ENCODE results near the gene GEMIN2.
A peak's percentile ranks its signal among the peaks of the same experiment; 100 is the strongest.
"Not testable (repeated sequence)": the region's sequence is repeated elsewhere in the genome, so short reads cannot be mapped to it uniquely, and the experiment has no call there.

GEMIN2 gene

GRCh38 chr14:39182770-39183684, 68.9 kb downstream of the GEMIN2 start:
- no peak for DNase-seq (ENCODE audit: extremely low spot score)
- ChIA-PET POLR2A (interaction anchor here (7.2 kb wide), 1 partner anchor 13 kb away, joined by 51 read pairs; the partner anchor contains the start of gene TRAPPC6B), CTCF (no interaction called here)
- TF ChIP-seq ZNF384 (IDR thresholded peaks at IDR 0.05): 0 out of 2 replicates have a peak, but pooled peaks have one; percentile 39
- no peak for TF ChIP-seq SP1 (IDR thresholded peaks at IDR 0.05)

- CTCF ChIA-PET; DNase-seq (ENCODE audit: extremely low spot score): not testable (repeated sequence)
- POLR2A ChIA-PET: interaction anchor here (7.2 kb wide), 1 partner anchor 13 kb away, joined by 51 read pairs; the partner anchor contains the start of gene TRAPPC6B
Measured at GRCh38 chr14:39183685-39184003, 69.5 kb downstream of the GEMIN2 start.

- no peak for DNase-seq (ENCODE audit: extremely low spot score)
- POLR2A ChIA-PET: interaction anchor here (0.7 to 7.2 kb wide), 3 partner anchors 10 to 45 kb away, joined by 5 to 51 read pairs (median 8); partner anchors contain the start of genes PNN and TRAPPC6B
- TF ChIP-seq BHLHE40 (IDR thresholded peaks at IDR 0.05; ENCODE audit: borderline replicate concordance) (no peak), FOXA1 (IDR thresholded peaks at IDR 0.05) (no peak), CTBP1 (IDR thresholded peaks at IDR 0.05; ENCODE audit: borderline replicate concordance) (no peak), LEF1 (IDR thresholded peaks at IDR 0.05; ENCODE audit: borderline replicate concordance) (no peak), ARNT (IDR thresholded peaks at IDR 0.05) (no peak), HDGF (IDR thresholded peaks at IDR 0.05; ENCODE audit: borderline replicate concordance) (no peak), SP1 (IDR thresholded peaks at IDR 0.05) (no peak), SUZ12 (IDR thresholded peaks at IDR 0.05) (no peak), L3MBTL2 (conservative IDR thresholded peaks at IDR 0.05) (no peak), FOXM1 (IDR thresholded peaks at IDR 0.05; ENCODE audit: borderline replicate concordance) (no peak), PKNOX1 (IDR thresholded peaks at IDR 0.05) (no peak)
- CTCF ChIA-PET: no interaction called here
Measured at GRCh38 chr14:39184628-39185255, 70.6 kb downstream of the GEMIN2 start.

GRCh38 chr14:39185256-39186049, 71.3 kb downstream of the GEMIN2 start:
- POLR2A ChIA-PET: interaction anchor here (0.6 to 7.2 kb wide), 5 partner anchors 10 to 247 kb away, joined by 3 to 51 read pairs (median 5); partner anchors contain the start of genes FBXO33, PNN and TRAPPC6B
- no peak for DNase-seq (ENCODE audit: extremely low spot score)
- CTCF ChIA-PET: no interaction called here
- TF ChIP-seq FOXA1 (IDR thresholded peaks at IDR 0.05) (no peak), HDGF (IDR thresholded peaks at IDR 0.05; ENCODE audit: borderline replicate concordance) (no peak), FOXK2 (IDR thresholded peaks at IDR 0.05) (no peak), SP1 (IDR thresholded peaks at IDR 0.05) (no peak), SUZ12 (IDR thresholded peaks at IDR 0.05) (no peak), ELF4 (IDR thresholded peaks at IDR 0.05) (no peak), ARNT (IDR thresholded peaks at IDR 0.05) (no peak), NFRKB (IDR thresholded peaks at IDR 0.05) (no peak; the same call in 1 of the 2 replicates), LEF1 (IDR thresholded peaks at IDR 0.05; ENCODE audit: borderline replicate concordance) (no peak), BHLHE40 (IDR thresholded peaks at IDR 0.05; ENCODE audit: borderline replicate concordance) (no peak), PKNOX1 (IDR thresholded peaks at IDR 0.05) (no peak), CTBP1 (IDR thresholded peaks at IDR 0.05; ENCODE audit: borderline replicate concordance) (no peak), L3MBTL2 (conservative IDR thresholded peaks at IDR 0.05) (no peak)
